Lower leg skin (tissue), 3 donors: Measurements from ENCODE around the gene C1orf210.

ENCODE experiments used
- POLR2A ChIP-seq, 2 donors: fragments of 450-650 bp; IDR thresholded peaks; one replicate each; pipeline ENCODE4 v1.6.1; 2016 to 2017; ENCODE audit warnings: antibody characterized with exemption in 2 of 2, mild to moderate bottlenecking in 1 of 2, moderate library complexity in 1 of 2
- TF ChIP-seq, protein P1 (sequence below), 3 donors: fragments of 450-650 bp; IDR thresholded peaks; one replicate each; pipeline ENCODE4 v1.5.1; 2016; ENCODE audit warnings: antibody characterized with exemption in 3 of 3, mild to moderate bottlenecking in 3 of 3, moderate library complexity in 2 of 3

DNA sequence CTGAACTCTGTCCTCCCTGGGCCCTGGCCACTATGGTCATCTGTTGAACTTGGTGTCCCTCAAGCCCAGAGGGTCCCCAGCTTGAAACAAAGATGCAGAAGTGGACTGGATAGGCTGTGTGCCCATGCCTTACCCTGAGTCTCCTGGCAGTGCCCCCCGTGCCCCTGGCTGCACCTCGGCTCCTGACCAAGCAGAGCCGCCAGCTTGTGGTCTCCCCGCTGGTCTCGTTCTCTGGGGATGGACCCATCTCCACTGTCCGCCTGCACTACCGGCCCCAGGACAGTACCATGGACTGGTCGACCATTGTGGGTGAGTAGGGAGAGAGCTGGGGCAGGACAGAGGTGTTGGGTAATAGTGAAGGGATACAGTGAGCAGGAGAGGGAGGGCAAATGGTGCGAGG, 26.1 kb upstream of the C1orf210 start:
- no peak for TF ChIP-seq POLR2A (IDR thresholded peaks at IDR 0.05)
- TF ChIP-seq, protein P1, sequence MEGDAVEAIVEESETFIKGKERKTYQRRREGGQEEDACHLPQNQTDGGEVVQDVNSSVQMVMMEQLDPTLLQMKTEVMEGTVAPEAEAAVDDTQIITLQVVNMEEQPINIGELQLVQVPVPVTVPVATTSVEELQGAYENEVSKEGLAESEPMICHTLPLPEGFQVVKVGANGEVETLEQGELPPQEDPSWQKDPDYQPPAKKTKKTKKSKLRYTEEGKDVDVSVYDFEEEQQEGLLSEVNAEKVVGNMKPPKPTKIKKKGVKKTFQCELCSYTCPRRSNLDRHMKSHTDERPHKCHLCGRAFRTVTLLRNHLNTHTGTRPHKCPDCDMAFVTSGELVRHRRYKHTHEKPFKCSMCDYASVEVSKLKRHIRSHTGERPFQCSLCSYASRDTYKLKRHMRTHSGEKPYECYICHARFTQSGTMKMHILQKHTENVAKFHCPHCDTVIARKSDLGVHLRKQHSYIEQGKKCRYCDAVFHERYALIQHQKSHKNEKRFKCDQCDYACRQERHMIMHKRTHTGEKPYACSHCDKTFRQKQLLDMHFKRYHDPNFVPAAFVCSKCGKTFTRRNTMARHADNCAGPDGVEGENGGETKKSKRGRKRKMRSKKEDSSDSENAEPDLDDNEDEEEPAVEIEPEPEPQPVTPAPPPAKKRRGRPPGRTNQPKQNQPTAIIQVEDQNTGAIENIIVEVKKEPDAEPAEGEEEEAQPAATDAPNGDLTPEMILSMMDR (IDR thresholded peaks at IDR 0.05), result no peak
